Fibroblast of gingiva (primary cell): Measurements from ENCODE around the gene EFCAB6.

Source experiments
- DNase-seq: peaks from one replicate; pipeline ENCODE4 v3.0.0-alpha.2; 2011; ENCODE audit warnings: low read depth

The EFCAB6 gene

GRCh38 chr22:43526117-43526655, 285.9 kb downstream of the EFCAB6 start:
- no peak for DNase-seq

- no peak for DNase-seq
Observed at GRCh38 chr22:43521716-43522115, 290.4 kb downstream of the EFCAB6 start.

DNA sequence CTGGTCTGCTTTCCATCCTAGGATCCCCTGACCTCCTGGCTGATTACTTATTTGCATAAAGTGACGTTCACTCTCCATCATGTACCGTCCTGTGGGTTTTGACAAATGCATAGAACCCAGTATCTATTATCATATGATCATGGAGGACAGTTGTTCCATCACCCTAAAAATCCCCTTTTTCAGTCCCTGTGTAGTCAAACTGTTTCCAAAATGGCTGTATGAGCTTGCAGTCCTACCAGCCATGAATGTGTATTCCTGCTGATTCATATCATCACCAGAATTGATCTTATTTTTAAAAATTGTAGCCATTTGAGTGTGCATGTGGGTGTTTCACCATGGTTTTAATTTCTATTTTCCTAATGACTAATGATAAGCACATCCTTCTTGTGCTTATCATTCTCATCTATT, 291.5 kb downstream of the EFCAB6 start:
- DNase-seq, result no peak

DNA sequence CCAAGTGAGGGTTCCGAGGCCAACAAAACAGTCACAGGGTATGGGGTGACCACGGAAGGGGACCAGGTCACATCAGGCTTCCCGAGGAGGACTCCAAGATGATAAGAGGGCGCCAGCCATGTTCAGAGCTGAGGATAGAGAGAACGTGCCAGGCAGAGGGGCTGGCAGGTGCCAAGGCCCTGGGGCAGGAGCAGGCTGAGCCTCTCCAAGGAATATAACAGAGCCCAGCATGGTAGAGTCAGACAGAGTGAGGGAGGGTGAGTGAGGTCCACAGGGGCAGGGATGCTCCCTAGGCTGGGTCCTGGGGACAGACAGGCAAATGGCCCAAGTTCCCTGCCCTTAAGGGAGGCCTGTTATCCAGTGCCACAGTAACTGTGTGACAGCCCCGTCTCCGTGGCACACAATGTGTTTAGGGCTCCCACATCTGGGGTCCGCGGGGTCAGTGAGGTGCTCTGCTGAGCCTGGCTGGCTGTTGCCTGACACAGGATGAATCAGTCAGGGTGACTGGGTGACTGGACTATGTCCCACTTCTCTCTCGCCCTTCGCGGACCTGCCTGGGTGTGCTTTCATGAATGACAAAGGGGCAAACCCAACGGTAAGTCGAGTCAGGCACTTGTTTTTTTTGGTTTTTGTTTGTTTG, 295.0 kb downstream of the EFCAB6 start:
- DNase-seq, result no peak

GRCh38 chr22:43516386-43516785, 295.7 kb downstream of the EFCAB6 start:
- no peak for DNase-seq

GRCh38 chr22:43515902-43516301, 296.2 kb downstream of the EFCAB6 start:
- no peak for DNase-seq

- DNase-seq, result no peak
Observed at GRCh38 chr22:43515411-43515810, 296.7 kb downstream of the EFCAB6 start.

DNA sequence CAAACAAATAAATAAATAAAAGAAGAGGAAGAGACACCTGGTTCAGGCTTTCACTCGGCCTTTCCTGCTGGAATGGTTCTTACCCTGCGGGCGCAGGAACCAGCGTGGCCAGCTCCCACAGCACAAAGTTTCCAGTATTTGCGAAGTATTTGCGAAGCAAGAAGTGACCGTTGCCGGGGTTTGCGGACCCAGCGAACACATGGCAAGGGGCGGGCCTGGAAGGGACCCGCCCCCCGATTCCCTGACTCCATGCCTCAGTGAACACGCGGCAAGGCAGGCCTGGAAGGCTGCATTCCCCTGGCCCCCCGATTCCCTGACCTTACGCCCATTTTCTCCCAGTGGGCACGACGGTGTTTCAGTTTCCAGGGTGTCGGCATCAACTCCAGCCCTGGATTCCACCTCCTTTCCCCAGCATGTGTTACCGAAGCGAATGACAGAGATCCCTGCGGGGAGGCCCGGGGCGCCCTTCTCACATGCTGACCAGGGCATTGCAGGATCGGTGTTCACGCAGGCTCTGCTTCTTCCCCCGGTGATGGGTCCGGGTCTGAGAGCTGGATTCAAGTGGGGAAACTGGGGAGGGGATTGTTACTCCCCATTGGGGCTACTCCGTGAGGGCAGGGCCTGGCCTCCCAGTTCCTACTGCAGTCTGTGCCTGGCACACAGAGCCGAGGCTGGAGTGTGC, 297.5 kb downstream of the EFCAB6 start:
- no peak for DNase-seq

GRCh38 chr22:43512279-43512678, 299.8 kb downstream of the EFCAB6 start:
- DNase-seq, result no peak

- DNase-seq, result no peak
Observed at GRCh38 chr22:43511276-43511910, 300.7 kb downstream of the EFCAB6 start.

DNA sequence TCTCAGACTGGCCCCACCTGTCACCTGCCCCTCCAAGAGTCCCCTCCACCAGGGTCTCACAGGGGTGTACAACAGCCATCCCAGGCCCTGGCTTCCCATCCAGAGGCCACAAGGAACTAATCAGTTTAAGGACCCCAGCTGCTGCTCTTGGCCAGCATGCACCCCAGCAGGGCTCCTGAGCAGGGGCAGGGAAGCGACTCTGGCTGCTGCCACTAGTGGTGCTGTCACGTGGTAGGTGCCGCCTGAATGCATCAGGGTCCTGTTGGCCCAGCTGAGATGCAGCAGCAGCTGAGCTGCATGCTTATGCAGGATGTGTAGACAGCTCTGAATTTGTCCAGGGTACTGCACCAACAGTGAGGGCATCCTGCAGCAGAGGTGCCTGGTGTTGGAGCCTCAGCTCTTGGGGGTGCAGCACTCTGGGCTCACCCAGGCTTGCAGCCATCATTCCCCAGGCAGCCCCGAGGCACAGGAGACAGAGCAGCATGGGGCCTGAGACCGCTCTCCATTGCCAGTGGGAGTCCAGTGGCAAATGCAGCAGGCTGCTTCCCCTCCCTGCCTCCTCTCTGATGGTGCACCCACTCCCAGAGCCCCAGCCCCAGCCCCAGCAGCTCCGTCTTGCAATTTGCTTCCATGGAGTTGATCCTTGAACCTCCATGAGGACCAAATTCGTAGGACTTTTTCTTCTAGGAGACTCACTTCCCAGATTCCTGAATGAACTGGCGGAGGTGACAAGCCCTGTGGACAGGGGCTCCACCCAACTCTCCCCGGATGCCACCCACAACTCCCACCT, 301.6 kb downstream of the EFCAB6 start:
- no peak for DNase-seq

- no peak for DNase-seq
Observed at GRCh38 chr22:43509337-43509736, 302.8 kb downstream of the EFCAB6 start.

DNA sequence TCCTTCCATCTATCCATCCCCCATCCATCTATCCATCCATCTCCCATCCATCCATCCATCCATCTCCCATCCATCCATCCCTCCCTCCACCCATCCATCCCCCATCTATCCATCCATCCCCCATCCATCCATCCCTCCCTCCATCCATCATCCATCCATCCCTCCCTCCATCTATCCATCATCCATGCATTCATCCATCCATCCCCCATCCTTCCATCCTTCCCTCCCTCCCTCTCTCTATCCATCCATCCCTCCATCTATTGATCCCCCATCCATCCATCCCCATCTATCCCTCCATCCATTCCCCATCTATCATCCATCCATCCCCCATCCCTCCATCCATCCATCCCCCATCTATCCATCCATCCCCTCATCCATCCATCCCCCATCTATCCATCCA, 303.6 kb downstream of the EFCAB6 start:
- no peak for DNase-seq

GRCh38 chr22:43507235-43507634, 304.9 kb downstream of the EFCAB6 start:
- no peak for DNase-seq

GRCh38 chr22:43506487-43506886, 305.6 kb downstream of the EFCAB6 start:
- no peak for DNase-seq

DNA sequence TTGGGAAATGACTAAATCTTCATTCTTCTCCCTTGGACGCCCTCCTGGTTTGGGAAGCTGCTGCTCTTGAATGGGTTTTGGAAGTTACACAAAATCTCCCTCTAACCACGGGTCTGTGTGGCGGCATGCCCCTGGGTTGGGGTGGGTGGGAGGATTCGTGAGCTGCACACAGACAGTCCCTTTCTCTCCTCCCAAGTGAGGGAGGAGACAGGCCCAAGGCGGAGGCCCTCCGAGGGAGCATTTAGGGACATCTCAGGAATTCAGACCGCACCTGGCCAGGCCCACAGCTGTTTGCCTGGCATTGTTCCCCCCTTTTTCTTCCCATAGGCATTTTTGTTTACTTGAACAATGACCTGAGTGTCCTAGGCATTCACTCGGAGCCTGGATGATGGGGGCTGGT, 306.2 kb downstream of the EFCAB6 start:
- no peak for DNase-seq

DNA sequence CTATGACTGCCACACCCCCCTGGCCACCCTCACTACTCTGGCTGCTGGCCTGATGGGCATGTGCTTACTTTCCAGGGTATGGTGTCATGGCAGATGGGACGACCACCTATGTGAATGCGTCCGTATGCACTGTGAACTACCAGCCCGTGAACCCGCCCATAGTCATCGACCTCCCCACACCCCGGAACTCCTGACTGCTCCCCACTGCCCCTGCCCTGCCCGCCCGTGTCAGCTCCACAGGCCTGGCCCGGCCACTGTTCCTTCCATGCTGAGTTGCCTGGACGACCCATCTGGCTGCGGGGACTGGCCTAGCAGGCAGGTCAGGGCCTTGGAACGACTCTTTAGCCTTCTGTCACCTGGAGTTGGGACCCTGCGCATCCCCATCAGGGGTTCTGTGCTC, 306.7 kb downstream of the EFCAB6 start:
- no peak for DNase-seq

DNA sequence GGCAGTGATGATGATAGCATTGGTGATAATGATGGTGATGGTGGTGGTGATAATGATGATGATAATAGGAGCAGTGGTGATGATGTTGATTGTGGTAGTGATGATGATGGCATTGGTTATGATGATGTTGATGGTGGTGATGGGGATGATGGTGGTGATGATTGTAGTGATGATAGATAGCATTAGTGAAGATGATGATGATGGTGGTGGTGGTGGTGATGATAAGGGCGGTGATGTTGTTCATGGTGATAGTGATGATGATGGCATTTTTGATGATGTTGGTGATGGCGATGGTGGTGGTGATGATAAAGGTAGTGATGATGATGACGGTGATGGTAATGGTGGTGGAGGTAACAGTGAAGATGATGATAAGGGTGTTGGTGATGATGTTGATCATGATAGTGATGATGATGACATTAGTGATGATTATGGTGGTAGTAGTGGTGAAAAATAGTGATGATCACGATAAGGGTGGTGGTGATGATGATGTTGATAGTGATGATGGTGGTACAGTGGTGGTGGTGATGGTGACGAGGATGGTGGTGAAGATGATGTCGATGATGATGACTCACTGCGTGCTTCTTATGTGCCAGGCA, 307.3 kb downstream of the EFCAB6 start:
- DNase-seq, result no peak

GRCh38 chr22:43504068-43504467, 308.0 kb downstream of the EFCAB6 start:
- DNase-seq, result no peak

DNA sequence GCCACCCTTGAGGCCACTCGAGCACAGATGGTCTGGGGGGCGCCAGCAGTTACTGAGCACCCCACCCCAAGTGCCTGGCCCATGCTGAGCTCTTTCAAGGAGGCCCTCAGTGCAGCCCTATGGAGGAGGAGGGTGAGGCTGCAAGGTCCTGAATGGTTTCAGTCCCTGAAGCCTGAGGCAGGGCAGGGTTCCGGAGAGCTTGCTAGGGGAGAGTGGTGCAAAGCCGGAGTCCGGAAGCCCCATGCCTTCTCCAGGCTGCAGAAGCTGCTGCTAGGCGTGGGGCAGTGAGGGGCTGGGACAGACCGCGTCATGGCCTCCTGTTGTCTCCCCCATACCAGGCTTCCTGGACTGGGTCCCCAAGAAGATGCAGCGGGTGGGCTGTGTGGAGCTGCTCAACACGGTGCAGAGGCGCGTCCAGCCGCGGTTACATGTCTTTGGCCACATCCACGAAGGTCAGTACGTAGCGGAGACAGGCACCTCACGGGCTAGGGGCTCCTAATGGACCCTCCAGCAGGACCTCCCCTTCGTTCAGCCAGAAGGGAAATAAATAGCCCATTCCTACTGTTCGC, 309.7 kb downstream of the EFCAB6 start:
- DNase-seq, result no peak

DNA sequence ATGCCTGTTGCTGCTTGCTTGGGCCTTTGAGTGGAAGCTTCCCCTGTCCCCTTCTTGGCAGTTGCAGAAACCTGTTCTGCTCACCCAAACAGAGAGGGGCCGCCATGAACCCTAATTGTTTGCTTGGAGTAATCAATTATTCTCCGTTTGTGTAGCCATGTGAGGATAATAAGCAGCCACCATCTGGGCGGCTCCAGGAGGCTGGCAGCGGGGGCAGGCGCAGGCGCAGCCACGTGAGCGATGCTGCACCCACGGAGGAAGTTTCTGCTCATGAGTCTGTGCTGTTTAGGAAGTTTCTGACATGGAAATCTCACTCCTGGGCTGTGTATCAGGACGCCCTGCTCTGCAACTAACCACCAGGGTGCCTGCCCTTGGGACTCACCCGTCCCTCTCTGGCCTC, 310.2 kb downstream of the EFCAB6 start:
- DNase-seq, result no peak
